D721Med (cell line): ENCODE results near the gene HECW1.

Experiments
- DNase-seq: peaks from one replicate; pipeline ENCODE4 v3.0.0; 2011; ENCODE audit warnings: low spot score; ENCODE audit not compliant: insufficient read length
- FAIRE-seq: peaks from 2 replicates; lab custom pipeline; 2011; peaks lifted over from hg19 to GRCh38; lab: Jason Lieb, UNC
- CTCF ChIP-seq: IDR thresholded peaks from 2 replicates; pipeline ENCODE4 v1.5.1; 2012; ENCODE audit warnings: mild to moderate bottlenecking, control low read depth; ENCODE audit not compliant: insufficient read depth; ENCODE audit errors: missing control alignments

The HECW1 gene

GRCh38 chr7:43408981-43409380 is 296.5 kb downstream of the HECW1 start:
- FAIRE-seq = no peak
- TF ChIP-seq CTCF = no peak
- DNase-seq = no peak

- no peak for FAIRE-seq
- no peak for TF ChIP-seq CTCF
- DNase-seq = no peak
Measured at GRCh38 chr7:43417455-43417854, 305.0 kb downstream of the HECW1 start.

DNA sequence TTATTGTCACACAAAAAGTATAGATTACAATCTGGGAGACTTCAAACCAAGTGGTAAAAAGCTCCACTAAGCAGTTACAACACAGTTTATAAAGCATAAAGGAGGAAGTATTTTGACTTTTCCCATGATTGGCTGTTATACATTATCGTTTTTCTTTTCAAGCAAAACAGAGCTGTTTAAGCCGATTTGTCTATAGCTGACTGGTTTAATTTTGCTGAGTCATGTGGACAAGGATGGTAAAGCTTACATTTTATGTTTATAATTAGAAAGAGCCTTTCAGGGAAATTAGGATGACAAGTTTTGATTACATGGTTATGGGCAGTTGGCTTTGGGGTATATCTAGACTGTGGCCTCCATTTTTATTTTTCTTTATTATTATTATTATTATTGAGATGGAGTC is 318.0 kb downstream of the HECW1 start:
- no peak for TF ChIP-seq CTCF
- no peak for FAIRE-seq
- DNase-seq = no peak

- DNase-seq = no peak
- no peak for FAIRE-seq
- no peak for TF ChIP-seq CTCF
Measured at GRCh38 chr7:43431020-43431595, 318.7 kb downstream of the HECW1 start.

DNA sequence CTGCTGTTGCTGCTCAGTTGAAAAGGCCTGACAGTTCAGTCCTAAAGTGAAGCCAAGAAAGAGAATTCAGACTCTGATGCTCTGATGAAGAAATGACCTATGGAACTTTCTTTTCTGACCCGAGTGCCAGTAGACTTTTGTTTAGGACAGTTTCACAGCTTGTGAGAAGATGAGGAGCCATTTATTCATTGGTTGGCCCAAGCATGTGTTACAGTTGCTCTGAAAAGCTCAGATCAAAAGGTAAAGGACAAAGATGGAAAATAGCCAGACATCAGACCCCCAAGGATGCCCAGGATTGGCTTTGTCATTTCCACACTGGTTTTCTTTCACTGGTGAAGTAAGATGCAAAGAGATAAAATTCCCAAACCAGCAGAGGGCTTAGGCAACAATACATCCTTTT is 321.2 kb downstream of the HECW1 start:
- TF ChIP-seq CTCF = no peak
- FAIRE-seq (no peak), DNase-seq (no peak)

- no peak for FAIRE-seq
- no peak for TF ChIP-seq CTCF
- no peak for DNase-seq
Measured at GRCh38 chr7:43437001-43437400, 324.6 kb downstream of the HECW1 start.

DNA sequence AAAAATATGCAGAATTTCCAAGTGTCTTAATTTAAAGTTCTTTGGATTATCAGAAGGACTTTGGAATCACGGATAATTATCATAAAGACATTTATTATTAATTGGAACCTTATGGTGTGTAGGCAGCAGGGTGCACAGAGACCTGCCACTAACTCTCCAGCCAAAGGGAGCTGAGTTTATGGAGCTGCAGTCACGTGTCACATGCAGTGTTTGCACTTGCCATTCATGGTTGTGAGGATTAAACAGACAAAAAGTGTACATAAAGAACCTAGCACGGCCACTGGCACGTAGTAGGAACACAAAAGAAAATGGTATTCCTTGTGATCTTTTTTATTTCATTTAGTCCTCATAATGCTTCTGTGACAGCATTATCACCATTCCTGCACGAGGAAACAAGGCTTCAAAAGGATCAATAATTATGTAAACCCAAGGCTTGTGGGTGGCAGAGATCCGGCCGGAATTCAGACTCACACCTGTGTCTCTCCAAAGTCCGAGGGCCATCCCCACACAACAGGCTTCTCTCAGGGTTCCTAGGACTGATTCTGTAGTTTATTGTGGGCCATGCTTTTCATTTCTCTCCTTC is 326.5 kb downstream of the HECW1 start:
- DNase-seq (no peak), FAIRE-seq (no peak)
- TF ChIP-seq CTCF = no peak
